ENCODE results near the gene HPCAL1.

Gene HPCAL1

DNA sequence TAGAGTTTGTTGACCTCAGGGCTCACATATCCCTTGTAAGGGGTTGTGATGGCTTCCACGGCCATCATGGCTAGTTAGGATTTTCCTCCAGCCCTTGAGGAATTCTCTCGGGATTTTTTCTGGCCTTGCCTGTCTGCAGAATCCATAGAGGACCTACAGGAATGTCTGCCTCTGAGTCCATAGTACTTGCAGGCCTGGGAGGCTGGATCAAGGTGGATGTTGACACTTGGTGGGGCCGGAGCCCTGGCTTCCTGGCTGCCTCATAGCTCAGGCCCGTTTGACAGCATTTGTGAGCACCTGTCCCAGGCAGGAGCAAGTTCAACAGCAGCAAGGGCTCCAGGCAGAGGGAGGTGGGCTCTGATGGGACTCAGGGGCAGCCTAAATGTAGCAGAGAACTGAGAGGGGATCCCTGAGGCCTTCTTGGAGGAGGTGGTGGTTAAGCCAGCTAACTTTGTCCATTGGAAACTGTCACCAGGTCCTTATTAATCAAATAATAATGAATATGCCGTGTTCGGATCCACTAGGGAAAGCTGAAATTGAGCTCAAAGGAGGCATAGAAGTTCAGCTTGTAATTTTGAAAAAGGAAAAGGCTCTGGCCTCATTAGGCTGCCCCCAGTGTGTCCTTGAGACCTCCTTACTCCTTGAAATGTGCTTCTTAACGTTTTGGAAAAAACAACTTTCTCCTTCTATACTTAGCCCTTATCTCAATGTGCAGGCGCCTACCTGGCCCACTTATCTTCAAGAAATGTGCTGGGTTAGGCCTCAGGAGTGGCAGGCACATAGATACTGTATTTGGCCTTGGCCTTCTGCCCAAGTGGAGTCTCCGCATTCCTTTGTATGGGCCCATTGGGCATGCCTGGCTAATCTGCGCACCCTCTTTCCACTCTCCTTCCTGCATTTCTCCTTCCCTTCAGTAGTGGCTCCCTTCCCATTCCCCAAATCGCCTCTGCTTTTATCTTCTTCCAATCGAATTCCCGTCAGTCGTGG, 66.9 kb downstream of the HPCAL1 start:
- no peaks in the 10 kb centered on the region for H3K36me3 ChIP-seq (ENCODE audit: low read depth)
- H3K4me3 ChIP-seq (ENCODE audit: severe bottlenecking) = no peak overlapping the region
- TF ChIP-seq CTCF (IDR thresholded peaks at IDR 0.05; ENCODE audit: poor library complexity, severe bottlenecking) = no peak
- no peak for DNase-seq (ENCODE audit: low spot score)
- H3K4me1 ChIP-seq (ENCODE audit: insufficient read depth, poor library complexity, severe bottlenecking) = no peaks in the 10 kb centered on the region
- no peaks in the 10 kb centered on the region for H3K27me3 ChIP-seq (ENCODE audit: insufficient read depth, poor library complexity, severe bottlenecking)
- H3K9me3 ChIP-seq (ENCODE audit: severe bottlenecking) = no peaks in the 10 kb centered on the region
- no peak for ATAC-seq (ENCODE audit: low read depth)
- H3K27ac ChIP-seq (ENCODE audit: poor library complexity, severe bottlenecking) = no peak overlapping the region

DNA sequence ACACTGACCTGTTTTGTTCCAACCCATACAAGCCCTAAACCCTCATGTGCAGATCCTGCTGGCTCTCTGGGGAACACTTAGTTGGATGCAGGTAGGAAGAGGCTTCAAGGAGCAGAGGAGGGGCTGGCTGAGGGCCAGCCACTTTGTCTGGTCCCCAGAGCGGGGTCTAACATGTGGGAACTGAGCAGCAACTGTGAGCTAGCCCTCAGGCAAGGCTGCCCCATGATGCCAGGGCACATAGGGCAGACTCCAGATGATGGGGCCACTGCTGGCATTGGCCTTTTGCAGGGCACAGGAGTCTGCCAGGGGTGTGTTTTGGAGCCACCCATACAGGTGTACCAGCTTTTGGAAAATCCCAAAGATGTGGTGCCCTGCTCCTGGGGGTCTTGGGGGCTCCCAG, 67.7 kb downstream of the HPCAL1 start:
- H3K4me1 ChIP-seq (ENCODE audit: insufficient read depth, poor library complexity, severe bottlenecking) = no peaks in the 10 kb centered on the region
- peak; percentile 23 for DNase-seq (ENCODE audit: low spot score)
- no peak for ATAC-seq (ENCODE audit: low read depth)
- H3K9me3 ChIP-seq (ENCODE audit: severe bottlenecking) = no peaks in the 10 kb centered on the region
- no peak for TF ChIP-seq CTCF (IDR thresholded peaks at IDR 0.05; ENCODE audit: poor library complexity, severe bottlenecking)
- no peaks in the 10 kb centered on the region for H3K36me3 ChIP-seq (ENCODE audit: low read depth)
- H3K27me3 ChIP-seq (ENCODE audit: insufficient read depth, poor library complexity, severe bottlenecking) = no peaks in the 10 kb centered on the region
- no peak overlapping the region for H3K4me3 ChIP-seq (ENCODE audit: severe bottlenecking)
- no peak overlapping the region for H3K27ac ChIP-seq (ENCODE audit: poor library complexity, severe bottlenecking)

- Histone ChIP-seq H3K27ac (ENCODE audit: poor library complexity, severe bottlenecking) (no peak overlapping the region), H3K4me1 (ENCODE audit: insufficient read depth, poor library complexity, severe bottlenecking) (no peaks in the 10 kb centered on the region), H3K27me3 (ENCODE audit: insufficient read depth, poor library complexity, severe bottlenecking) (no peaks in the 10 kb centered on the region), H3K4me3 (ENCODE audit: severe bottlenecking) (no peak overlapping the region), H3K36me3 (ENCODE audit: low read depth) (no peaks in the 10 kb centered on the region), H3K9me3 (ENCODE audit: severe bottlenecking) (no peaks in the 10 kb centered on the region)
- no peak for ATAC-seq (ENCODE audit: low read depth)
- TF ChIP-seq CTCF (IDR thresholded peaks at IDR 0.05; ENCODE audit: poor library complexity, severe bottlenecking) = no peak
- DNase-seq (ENCODE audit: low spot score) = peak; percentile 57
These were observed 68.2 kb downstream of the HPCAL1 start for GRCh38 chr2:10370895-10371294.

- no peak for TF ChIP-seq CTCF (IDR thresholded peaks at IDR 0.05; ENCODE audit: poor library complexity, severe bottlenecking)
- no peaks in the 10 kb centered on the region for H3K9me3 ChIP-seq (ENCODE audit: severe bottlenecking)
- no peaks in the 10 kb centered on the region for H3K36me3 ChIP-seq (ENCODE audit: low read depth)
- no peak overlapping the region for H3K27ac ChIP-seq (ENCODE audit: poor library complexity, severe bottlenecking)
- H3K4me1 ChIP-seq (ENCODE audit: insufficient read depth, poor library complexity, severe bottlenecking) = no peaks in the 10 kb centered on the region
- DNase-seq (ENCODE audit: low spot score) (no peak), ATAC-seq (ENCODE audit: low read depth) (no peak)
- H3K27me3 ChIP-seq (ENCODE audit: insufficient read depth, poor library complexity, severe bottlenecking) = no peaks in the 10 kb centered on the region
- no peak overlapping the region for H3K4me3 ChIP-seq (ENCODE audit: severe bottlenecking)
These were observed 68.9 kb downstream of the HPCAL1 start for GRCh38 chr2:10371441-10372196.
